Adipocyte (in vitro differentiated cells): ENCODE data around the gene ZNF664.
A peak's percentile ranks its signal among the peaks of the same experiment; 100 is the strongest.

ENCODE experiments used
- DNase-seq: peaks from one replicate; pipeline ENCODE4 v3.0.0-alpha.2; 2015; ENCODE audit warnings: low read depth
- H3K27me3 ChIP-seq: replicated peaks from 2 replicates; pipeline ENCODE4 v1.7.0; 2013; ENCODE audit warnings: mild to moderate bottlenecking, low read length, moderate library complexity; ENCODE audit not compliant: control insufficient read depth, insufficient read depth
- H3K36me3 ChIP-seq: 2 replicates; pipeline ENCODE4 v1.7.0; 2013; ENCODE audit warnings: low read length, mild to moderate bottlenecking, moderate library complexity; ENCODE audit not compliant: control insufficient read depth, insufficient read depth, severe bottlenecking
- H3K4me1 ChIP-seq: 2 replicates; pipeline ENCODE4 v1.7.0; 2013; ENCODE audit warnings: mild to moderate bottlenecking, low read length, moderate library complexity; ENCODE audit not compliant: control insufficient read depth, insufficient read depth
- H3K4me3 ChIP-seq: 2 replicates; pipeline ENCODE4 v1.7.0; 2013; ENCODE audit warnings: mild to moderate bottlenecking, low read length, moderate library complexity
- H3K9ac ChIP-seq: 2 replicates; pipeline ENCODE4 v1.7.0; 2013; ENCODE audit warnings: mild to moderate bottlenecking, low read length, moderate library complexity
- H3K9me3 ChIP-seq: 2 replicates; pipeline ENCODE4 v1.7.0; 2013; ENCODE audit warnings: mild to moderate bottlenecking, low read length, moderate library complexity; ENCODE audit not compliant: control insufficient read depth

Gene ZNF664

GRCh38 chr12:123983822-123984485, 10.9 kb downstream of the ZNF664 start:
- H3K9ac ChIP-seq, result peak overlapping the region; percentile 32
- no peaks in the 10 kb centered on the region for H3K9me3 ChIP-seq
- peak overlapping the region; percentile 1 for H3K4me3 ChIP-seq
- H3K4me1 ChIP-seq, result peaks cover 39% of the 10 kb centered on the region
- peak; percentile 81 for DNase-seq
- H3K27me3 ChIP-seq, result no peaks in the 10 kb centered on the region
- H3K36me3 ChIP-seq, result peaks cover 29% of the 10 kb centered on the region

GRCh38 chr12:123984903-123985302, 11.9 kb downstream of the ZNF664 start:
- peaks cover 49% of the 10 kb centered on the region for H3K4me1 ChIP-seq
- no peaks in the 10 kb centered on the region for H3K9me3 ChIP-seq
- H3K4me3 ChIP-seq, result no peak overlapping the region
- peaks cover 37% of the 10 kb centered on the region for H3K36me3 ChIP-seq
- peak overlapping the region; percentile 32 for H3K9ac ChIP-seq
- no peak for DNase-seq
- H3K27me3 ChIP-seq, result no peaks in the 10 kb centered on the region

GRCh38 chr12:123986374-123986965, 13.5 kb downstream of the ZNF664 start:
- Histone ChIP-seq H3K36me3 (peaks cover 38% of the 10 kb centered on the region), H3K4me3 (no peak overlapping the region), H3K9me3 (no peaks in the 10 kb centered on the region), H3K4me1 (peaks cover 64% of the 10 kb centered on the region), H3K27me3 (no peaks in the 10 kb centered on the region), H3K9ac (peak overlapping the region; percentile 1)
- DNase-seq, result peak; percentile 42

DNA sequence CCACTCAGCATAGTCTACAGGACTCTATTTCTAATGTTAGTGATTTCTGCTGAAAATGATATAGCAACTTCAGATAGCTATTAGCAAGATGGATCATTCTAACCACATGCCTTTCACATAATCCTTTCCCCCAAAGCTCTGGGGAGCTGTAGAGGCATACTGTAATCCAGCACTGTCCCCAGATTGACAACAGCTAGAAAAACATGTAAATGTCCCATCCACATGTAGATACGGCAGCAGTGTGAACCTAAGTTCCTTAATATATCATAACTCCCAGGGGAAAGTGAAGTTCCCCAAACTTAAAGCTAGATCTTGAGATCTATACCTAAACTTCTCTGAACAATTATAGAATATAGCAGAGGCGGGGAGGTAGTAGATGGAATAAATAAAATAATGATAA, 14.0 kb downstream of the ZNF664 start:
- Histone ChIP-seq H3K9me3 (no peaks in the 10 kb centered on the region), H3K27me3 (no peaks in the 10 kb centered on the region), H3K4me1 (peaks cover 70% of the 10 kb centered on the region), H3K4me3 (no peak overlapping the region), H3K36me3 (peaks cover 33% of the 10 kb centered on the region), H3K9ac (peak overlapping the region; percentile 1)
- no peak for DNase-seq

DNA sequence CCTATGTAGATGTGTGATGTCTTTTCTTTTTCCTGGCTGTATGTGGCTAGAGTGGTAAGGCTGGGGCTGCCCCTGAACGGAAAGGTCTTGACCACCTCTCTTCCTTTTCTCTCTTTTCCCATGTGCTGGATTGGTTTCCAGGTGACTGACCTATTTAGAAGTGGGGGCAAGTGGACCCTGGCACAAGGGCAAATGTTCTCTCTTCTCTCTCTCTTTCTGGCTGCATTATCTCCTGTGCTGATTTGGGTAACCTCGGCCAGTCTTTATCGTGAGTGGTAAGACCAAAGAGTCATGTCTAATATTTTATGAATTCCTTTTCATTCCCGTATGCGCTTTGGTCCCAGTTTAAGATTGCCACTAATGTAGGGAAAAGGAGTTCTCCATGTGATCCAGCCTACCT, 16.2 kb downstream of the ZNF664 start:
- Histone ChIP-seq H3K4me3 (no peak overlapping the region), H3K9me3 (no peaks in the 10 kb centered on the region), H3K4me1 (peaks cover 66% of the 10 kb centered on the region), H3K36me3 (peaks cover 37% of the 10 kb centered on the region), H3K27me3 (no peaks in the 10 kb centered on the region), H3K9ac (peak overlapping the region; percentile 75)
- DNase-seq, result no peak

DNA sequence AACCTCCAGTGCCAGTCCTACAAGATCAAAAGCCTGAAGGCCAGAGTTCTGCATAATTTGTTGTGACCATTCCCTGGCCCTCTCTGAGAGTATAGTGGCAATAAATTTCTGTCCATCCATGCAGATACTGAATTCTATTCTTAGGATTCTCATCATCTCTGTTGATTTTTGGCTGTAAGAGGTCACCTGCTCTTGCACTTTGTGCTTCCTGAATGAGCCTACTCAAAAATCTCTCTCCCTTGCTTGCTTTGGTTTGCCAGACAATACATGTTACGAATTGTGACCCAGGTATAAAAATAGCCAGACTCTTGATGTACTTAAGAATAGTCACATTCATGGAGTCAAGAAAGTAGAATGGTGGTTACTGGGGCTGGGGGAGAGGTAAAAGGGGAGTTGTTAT, 16.7 kb downstream of the ZNF664 start:
- Histone ChIP-seq H3K9ac (peak overlapping the region; percentile 75), H3K4me3 (no peak overlapping the region), H3K4me1 (peaks cover 65% of the 10 kb centered on the region), H3K9me3 (no peaks in the 10 kb centered on the region), H3K27me3 (no peaks in the 10 kb centered on the region), H3K36me3 (peaks cover 37% of the 10 kb centered on the region)
- DNase-seq, result no peak

GRCh38 chr12:123990511-123990910, 17.5 kb downstream of the ZNF664 start:
- Histone ChIP-seq H3K9me3 (no peaks in the 10 kb centered on the region), H3K36me3 (peaks cover 37% of the 10 kb centered on the region), H3K27me3 (no peaks in the 10 kb centered on the region), H3K4me3 (peak overlapping the region; percentile 65), H3K9ac (peak overlapping the region; percentile 75), H3K4me1 (peaks cover 70% of the 10 kb centered on the region)
- DNase-seq, result peak; percentile 69

GRCh38 chr12:123991372-123991951, 18.4 kb downstream of the ZNF664 start:
- H3K36me3 ChIP-seq, result peaks cover 37% of the 10 kb centered on the region
- no peak for DNase-seq

DNA sequence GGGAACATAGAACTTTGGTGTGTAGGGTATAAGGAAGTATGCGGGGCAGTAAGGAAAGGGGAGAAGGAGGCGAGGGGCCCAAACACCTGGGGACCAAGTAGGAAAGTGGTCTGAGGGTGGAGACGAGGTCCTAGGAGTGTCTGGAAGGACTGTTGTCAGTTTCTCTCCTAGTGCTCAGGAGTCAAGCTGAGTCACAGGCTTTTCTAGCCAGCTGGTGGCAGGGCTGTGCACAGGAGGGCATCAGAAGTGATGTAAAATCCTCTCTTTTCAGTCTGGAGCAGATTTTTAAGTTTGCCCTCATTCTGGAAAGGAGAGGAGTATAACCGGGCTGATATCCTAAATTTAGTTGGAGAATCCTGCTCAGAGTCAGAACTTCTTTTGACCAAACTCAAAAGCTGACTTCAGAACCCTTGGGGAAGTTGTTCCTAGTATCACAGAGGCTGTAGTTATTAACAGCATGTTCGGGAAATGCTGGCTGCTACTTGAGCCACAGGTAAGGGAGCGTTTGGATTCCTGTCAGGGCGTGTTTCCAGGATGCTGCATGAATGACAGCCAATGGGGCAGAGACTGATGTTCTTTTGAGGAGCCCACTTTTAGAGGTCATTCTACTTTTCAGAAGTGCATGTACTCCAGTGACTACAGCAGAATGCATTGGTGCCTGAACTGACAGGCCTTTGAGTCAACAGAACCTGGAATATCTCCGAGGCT, 19.3 kb downstream of the ZNF664 start:
- H3K36me3 ChIP-seq, result peaks cover 37% of the 10 kb centered on the region

More at GRCh38 chr12:123991372-123991951, 18.4 kb downstream of the ZNF664 start:
- Histone ChIP-seq H3K4me1 (peaks cover 70% of the 10 kb centered on the region), H3K4me3 (peak overlapping the region; percentile 65), H3K9ac (peak overlapping the region; percentile 75), H3K27me3 (no peaks in the 10 kb centered on the region), H3K9me3 (no peaks in the 10 kb centered on the region)

DNA sequence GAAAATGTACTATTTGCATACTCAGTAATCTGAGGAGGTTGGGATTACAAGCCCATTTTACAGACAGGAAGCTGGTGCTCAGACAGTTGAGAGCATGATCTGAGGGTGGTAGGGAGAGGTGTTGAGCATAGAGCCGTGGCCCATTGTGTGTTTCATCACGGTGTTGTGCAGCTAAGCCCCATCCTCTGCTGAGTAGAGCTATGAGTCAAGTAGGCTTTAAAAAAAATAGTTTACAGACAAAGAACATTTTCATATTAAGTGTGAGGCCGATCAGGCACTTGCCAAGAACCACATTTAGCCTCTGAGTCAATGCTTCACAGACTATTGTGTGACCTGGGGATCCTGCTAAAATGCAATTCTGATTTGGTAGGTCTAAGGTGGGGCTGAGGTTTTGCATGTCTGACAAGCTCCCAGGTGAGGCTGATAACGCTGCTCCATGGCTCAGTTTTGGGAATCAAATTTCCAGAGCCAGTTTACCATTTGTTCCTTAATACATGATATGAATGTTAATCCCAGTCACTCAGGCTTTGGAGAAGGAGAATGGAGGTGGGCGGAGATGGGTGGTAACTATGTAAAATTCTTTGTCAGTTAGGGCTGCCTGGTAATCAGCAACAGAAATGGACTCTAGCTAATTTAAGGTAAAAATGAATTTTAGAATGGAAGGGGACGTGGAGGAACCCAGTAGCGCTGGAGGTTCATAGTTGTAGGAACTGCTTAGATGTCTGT, 22.2 kb downstream of the ZNF664 start:
- Histone ChIP-seq H3K36me3 (peaks cover 24% of the 10 kb centered on the region), H3K27me3 (no peaks in the 10 kb centered on the region), H3K9ac (no peak overlapping the region), H3K9me3 (no peaks in the 10 kb centered on the region), H3K4me3 (no peak overlapping the region), H3K4me1 (peaks cover 68% of the 10 kb centered on the region)
- no peak for DNase-seq

More for the DNA sequence above, 19.3 kb downstream of the ZNF664 start:
- Histone ChIP-seq H3K4me1 (peaks cover 66% of the 10 kb centered on the region), H3K9me3 (no peaks in the 10 kb centered on the region), H3K27me3 (no peaks in the 10 kb centered on the region), H3K9ac (no peak overlapping the region), H3K4me3 (no peak overlapping the region)
- DNase-seq, result no peak
